Measurements from ENCODE around the gene NPDC1.

GRCh38 chr9:137084526-137084925 lies 38.5 kb upstream of the NPDC1 start:
- no peak for TF ChIP-seq CTCF (IDR thresholded peaks at IDR 0.05; ENCODE audit: low read depth, low read length)
- no peak for TF ChIP-seq EZH2phosphoT487 (IDR thresholded peaks at IDR 0.05; ENCODE audit: low read depth)
